GM18867 (cell line): ENCODE data around the gene CCDC127.
"Not testable (repeated sequence)": the region's sequence is repeated elsewhere in the genome, so short reads cannot be mapped to it uniquely, and the experiment has no call there.

Experiments used
- ATAC-seq: cut with Tn5 transposase; IDR thresholded peaks from one replicate; pipeline ENCODE4 v1.9.1; 2021; ENCODE audit warnings: mild to moderate bottlenecking, moderate library complexity; ENCODE audit not compliant: unreplicated experiment

The CCDC127 gene

GRCh38 chr5:204462-204861 lies 13.5 kb downstream of the CCDC127 start:
- no peak for ATAC-seq

GRCh38 chr5:204001-204400 lies 14.0 kb downstream of the CCDC127 start:
- ATAC-seq = no peak

GRCh38 chr5:203246-203930 lies 14.6 kb downstream of the CCDC127 start:
- no peak for ATAC-seq

DNA sequence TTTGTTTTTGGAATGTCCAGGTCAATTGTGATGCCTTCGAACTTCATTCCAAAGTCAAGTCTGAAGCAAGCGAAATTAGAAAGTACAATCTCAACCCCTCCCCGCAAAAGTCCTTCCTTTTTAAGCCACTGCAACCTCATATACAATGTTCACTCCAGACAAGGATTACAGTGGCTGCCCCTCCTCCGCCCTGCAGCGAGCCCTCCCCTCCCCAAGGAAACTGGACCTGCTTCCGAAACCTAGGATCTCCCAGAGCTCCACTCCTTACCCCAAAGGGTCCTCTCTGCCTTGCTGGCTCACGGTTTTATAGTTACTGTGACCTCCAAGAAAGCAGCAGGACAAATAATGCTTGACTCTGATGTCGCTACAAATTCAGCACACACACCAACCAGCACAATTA lies 16.3 kb downstream of the CCDC127 start:
- no peak for ATAC-seq

DNA sequence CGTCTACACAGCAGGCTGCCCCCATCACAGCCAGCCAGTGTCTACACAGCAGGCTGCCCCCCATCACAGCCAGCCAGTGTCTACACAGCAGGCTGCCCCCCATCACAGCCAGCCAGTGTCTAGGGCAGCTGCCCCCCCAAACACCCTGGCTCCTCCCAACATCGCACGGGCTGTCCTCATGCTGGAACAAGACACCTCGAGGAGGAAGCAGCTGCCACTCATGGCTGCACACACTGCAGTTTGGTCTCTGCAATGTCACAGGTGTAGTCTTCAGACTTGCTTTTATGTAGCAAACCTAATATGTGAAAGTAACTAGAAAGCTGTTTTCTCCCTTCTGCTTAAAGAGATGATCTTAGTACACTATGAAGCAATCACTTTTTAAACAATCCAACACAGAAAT lies 17.0 kb downstream of the CCDC127 start:
- ATAC-seq = no peak

GRCh38 chr5:199950-200645 lies 17.9 kb downstream of the CCDC127 start:
- ATAC-seq = no peak

DNA sequence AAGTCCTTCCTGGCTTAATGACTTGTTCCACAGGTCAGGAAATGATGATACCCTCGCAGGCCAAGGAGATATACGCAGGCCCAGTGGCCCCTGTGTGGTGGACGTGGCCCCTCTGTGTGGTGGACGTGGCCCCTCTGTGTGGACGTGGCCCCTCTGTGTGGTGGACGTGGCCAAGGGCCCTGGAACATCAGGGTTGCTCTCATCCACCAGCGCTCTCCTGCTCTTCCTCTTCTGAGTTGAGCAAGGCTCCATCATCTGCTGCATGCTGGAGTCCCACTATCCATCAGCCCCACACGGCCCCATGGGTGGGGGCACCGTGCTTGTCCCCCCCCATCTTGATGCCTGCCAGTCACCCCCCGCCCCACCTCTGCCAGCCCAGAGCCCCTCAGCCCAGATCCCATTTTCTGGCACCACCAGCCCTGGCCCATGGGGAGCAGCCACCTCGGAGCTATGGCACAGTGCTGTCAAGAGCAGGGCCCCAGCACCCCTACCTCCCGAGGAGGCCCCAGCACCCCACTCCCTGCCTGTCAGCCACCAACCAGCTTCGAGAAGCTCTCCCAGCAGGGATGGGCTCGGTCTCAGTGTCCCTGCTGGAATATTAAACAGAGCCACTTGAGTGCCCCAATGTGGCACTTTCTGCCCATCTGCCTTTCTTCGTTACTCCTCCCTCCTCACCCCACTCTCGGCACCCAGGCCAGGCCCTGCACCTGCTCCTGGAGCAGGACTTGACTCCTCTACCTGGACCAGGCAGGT lies 18.6 kb downstream of the CCDC127 start:
- no peak for ATAC-seq

DNA sequence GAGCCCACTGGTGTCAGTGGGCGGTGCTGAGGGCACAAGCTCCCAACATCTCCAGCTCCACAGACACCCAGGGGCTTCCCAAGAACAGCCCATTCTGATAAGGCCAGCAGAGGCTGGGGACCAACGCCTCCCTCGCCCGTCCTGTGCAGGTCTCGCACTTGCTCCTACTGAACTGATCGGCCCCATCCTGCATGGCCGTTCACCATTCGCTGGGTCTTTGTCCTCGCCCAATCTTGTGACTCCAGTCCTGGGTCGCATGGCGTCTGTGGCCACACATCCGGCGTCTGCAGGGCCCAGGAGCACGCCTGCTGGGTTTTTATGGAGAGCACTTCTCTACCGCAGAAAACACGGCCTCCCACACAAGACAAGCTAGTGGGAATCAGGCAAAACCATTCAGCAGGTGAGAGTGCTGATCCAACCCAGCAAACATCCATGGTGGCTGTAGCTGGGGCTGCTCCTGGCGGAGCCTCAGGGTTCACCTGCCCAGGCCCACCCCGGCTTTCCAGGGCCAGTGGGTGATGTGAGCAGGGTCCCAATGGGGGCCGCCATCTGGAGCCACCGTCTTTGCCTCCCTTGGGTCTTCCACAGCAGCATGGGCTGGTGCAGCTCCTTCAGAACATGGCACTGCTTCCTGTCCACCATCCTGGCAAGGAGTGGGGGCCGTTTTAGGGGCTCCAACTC lies 19.3 kb downstream of the CCDC127 start:
- no peak for ATAC-seq

DNA sequence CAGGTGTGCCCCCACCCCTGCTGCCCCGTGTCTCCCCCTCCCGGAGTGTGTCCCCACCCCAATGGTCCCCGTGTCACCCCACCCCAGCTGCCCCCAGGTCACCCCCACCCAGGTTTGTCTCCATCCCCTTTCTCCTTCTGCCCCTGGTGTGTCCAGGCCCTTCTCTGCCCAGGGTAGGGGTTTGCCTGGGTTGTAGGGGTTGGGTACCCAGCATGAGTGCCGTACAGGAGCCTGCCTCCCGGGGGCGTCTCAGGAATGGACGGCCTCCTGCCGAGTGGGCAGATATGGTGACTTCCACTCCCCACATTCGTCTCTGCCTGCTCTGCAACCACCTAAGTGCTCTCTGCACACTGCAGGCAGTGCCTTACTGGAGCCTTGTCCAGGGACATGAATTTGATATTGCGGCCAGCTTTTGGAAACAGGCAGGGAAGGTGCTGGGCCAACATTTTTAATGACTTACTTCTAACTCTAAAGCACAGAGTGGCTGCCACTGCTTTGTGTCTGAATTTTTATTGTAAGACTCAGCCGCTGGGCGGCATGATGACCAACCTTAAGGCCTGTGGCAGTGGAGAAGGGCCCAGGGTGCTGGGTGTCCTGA lies 20.0 kb downstream of the CCDC127 start:
- no peak for ATAC-seq

DNA sequence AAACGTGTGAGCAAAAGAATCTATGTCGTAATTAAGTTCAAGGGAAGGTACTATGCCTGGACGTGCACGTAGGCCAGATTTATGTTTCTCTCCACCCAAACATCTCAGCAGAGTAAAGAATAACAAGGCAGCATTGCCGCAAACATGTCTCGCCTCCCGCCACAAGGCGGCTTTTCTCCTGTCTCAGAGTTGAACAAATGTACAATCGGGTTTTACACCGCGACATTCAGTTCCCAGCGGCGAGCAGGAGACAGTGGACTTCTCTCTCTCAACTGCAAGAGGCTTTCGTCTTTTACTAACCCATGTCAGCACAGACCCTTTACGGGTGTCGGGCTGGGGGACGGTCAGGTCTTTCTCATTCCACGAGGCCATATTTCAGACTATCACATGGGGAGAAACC lies 20.9 kb downstream of the CCDC127 start:
- ATAC-seq = not testable (repeated sequence)

- no peak for ATAC-seq
Observed at GRCh38 chr5:196350-196749, 21.6 kb downstream of the CCDC127 start.

DNA sequence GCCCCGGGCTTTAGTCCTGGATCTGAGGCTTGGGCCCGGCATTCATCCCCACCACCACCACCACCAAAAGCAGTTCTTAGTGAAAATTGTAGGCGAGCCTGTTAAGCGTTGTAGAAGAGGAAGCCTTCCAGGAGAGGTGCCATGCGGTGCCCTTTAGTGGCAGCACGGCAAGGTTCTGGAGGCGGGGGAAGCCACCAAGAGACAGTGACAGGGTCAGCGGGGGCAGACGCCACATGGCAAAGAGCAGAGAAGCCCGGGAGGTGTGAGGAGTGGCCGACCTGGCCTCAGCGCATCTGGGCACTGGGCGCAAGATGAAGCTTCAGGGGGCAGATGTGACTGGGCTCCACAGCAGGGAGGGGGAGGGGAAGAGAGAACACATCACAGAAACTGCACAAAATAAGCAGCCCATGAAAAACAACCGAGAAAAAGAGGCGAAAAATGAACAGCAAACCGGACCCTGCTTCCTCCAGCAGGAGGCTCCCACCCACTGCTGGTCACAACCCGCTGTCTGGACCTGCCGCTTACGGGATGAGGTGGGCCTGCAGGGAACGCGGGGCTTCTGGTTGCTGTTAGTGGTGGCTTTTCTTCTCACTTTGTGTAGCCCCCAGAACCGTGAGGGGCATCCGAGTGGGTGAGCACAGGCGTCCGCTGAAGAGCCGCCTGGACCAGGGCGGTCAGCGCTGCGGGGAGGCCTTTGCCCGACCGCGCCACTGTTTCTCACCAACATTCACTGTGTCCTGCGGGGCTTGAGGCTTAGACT lies 22.4 kb downstream of the CCDC127 start:
- no peak for ATAC-seq

- ATAC-seq = no peak
Observed at GRCh38 chr5:194603-195209, 23.2 kb downstream of the CCDC127 start.

DNA sequence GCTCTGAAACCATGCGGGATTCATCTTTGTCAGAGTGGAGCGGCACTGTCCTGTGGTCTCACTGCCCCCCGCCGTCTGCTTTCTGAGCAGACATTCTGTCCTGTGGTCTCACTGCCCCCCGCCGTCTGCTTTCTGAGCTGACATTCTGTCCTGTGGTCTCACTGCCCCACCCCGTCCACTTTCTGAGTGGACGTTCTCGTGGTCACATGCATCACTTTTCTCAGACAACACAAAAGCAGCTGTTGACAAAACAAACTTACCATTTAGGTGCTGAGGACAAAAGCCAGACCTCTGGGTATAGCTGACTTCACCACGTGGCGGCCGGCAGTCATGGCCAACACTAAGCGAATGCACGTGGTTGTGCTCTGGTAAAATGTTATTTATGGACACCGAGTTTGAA lies 23.9 kb downstream of the CCDC127 start:
- ATAC-seq = no peak

GRCh38 chr5:192970-193831 lies 24.8 kb downstream of the CCDC127 start:
- no peak for ATAC-seq

GRCh38 chr5:192691-192969 lies 25.3 kb downstream of the CCDC127 start:
- ATAC-seq = no peak

DNA sequence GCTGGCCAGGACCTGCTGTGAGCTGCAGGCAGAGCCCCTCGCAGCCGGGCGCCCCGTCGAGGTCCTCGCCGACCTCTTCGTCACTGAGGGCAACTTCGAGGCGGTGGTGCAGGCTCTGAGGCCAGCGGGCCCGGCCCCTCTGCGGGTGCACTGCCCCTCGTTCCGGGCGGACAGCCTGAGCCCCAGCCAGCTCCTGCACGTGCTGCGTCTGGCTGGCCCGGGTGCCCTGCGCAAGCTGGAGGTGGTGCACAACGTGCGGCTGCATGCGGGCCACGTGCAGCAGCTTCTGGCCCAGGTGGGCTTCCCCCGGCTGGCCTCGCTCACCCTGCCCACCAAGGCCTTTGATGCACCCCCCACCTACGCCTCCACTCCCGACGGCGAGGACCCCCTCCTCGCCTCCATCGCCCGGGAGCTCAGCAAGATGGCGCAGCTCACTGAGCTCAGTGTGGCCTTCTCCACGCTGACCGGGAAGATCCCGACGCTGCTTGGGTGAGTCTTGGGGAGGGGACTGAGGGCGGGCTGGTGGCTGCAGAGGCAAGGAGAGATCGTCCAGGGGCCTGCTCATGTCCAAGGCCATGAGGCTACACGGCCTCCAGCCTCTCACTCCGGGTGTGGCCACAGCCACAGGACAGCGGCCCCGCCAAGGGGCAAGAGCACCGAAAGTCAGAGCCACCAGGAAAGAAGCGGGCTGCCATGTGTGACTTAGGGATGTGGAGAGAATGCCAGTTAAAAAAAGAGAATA lies 25.8 kb downstream of the CCDC127 start:
- no peak for ATAC-seq
